ENCODE results near the gene ZNF418. TPM values are rescaled to one million over a fixed set of nuclear protein-coding genes. Genes with fewer than 3 reads are reported as not detected.
"Not testable (repeated sequence)": the region's sequence is repeated elsewhere in the genome, so short reads cannot be mapped to it uniquely, and the experiment has no call there.

ZNF418 gene
- total RNA-seq, 1 experiment from 2014 or later = 20.8 TPM

DNA sequence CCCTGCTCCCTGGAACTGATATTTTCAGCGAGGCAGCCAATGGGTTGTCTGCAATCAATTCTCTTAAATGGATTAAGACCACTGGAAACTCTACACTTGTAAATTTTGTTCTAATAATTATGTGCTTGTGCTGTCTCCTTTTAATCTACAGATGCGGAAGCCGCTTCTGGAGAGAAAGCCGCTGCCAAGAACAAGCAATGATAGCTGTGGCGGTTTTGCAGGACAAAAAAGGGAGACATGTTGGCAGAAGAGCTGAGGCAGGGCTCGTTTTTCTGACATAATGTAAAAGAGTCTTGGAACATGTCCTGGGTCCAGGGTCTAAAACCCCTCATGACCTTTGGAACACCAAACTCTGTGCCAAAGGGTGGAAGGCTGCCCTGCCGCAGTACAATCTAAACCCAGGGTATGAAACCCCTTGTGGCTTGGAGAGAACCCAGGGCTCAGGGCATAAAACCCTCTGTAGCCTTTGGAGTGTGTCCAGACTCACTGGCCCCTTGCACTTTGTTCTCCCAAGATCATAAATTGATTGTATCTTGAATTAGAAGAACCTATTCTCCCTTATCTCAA is 31.5 kb downstream of the ZNF418 start:
- no peak for ATAC-seq
- H3K4me1 Mint-ChIP-seq = peaks cover 3% of the 10 kb centered on the region
- H3K36me3 Mint-ChIP-seq = peaks cover 17% of the 10 kb centered on the region
- H3K27ac Mint-ChIP-seq = no peak overlapping the region
- H3K27me3 Mint-ChIP-seq (ENCODE audit: low read depth) = no peaks in the 10 kb centered on the region
- no peaks in the 10 kb centered on the region for H3K9me3 Mint-ChIP-seq
- no peak overlapping the region for H3K4me3 Mint-ChIP-seq
- TF ChIP-seq, protein P1, sequence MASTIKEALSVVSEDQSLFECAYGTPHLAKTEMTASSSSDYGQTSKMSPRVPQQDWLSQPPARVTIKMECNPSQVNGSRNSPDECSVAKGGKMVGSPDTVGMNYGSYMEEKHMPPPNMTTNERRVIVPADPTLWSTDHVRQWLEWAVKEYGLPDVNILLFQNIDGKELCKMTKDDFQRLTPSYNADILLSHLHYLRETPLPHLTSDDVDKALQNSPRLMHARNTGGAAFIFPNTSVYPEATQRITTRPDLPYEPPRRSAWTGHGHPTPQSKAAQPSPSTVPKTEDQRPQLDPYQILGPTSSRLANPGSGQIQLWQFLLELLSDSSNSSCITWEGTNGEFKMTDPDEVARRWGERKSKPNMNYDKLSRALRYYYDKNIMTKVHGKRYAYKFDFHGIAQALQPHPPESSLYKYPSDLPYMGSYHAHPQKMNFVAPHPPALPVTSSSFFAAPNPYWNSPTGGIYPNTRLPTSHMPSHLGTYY (CRISPR knock-in tag; IDR thresholded peaks at IDR 0.05) = no peak
- TF ChIP-seq ZNF671 (CRISPR knock-in tag; IDR thresholded peaks at IDR 0.05) (no peak), CBFB (CRISPR knock-in tag; IDR thresholded peaks at IDR 0.05; ENCODE audit: low read depth) (no peak), MYBL2 (CRISPR knock-in tag; IDR thresholded peaks at IDR 0.05) (no peak), KAT7 (CRISPR knock-in tag; IDR thresholded peaks at IDR 0.05; ENCODE audit: borderline replicate concordance) (no peak), ATF1 (CRISPR knock-in tag; IDR thresholded peaks at IDR 0.05) (no peak)
- DNase-seq (ENCODE audit: low spot score) = no peak
- ChIA-PET POLR2A (interaction anchor here (0.6 kb wide), 1 partner anchor 37 kb away, joined by 3 read pairs; no protein-coding TSS in a partner anchor), CTCF (interaction anchor here (1.1 to 1.8 kb wide), 6 partner anchors 13 to 176 kb away, joined by 3 to 7 read pairs (median 4); partner anchors contain the start of genes ZNF417 and ZNF671)

DNA sequence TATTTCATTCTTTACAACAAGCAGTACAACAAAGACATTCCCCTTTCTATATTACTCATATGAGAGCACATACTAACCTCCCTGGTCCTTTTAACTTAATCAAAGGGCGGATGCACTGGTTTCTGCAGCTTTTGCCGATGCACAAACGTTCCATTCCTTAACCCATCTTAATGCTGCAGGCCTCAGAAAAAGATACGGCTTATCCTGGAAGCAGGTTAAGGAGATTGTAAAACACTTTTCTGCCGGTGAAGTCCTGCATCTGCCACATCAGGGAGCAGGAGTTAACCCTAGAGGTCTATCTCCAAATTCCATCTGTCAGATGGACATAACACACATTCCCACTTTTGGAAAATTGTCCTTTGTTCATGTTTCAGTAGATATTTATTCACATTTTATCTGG is 34.9 kb downstream of the ZNF418 start:
- H3K27me3 Mint-ChIP-seq (ENCODE audit: low read depth) = no peaks in the 10 kb centered on the region
- H3K36me3 Mint-ChIP-seq = no peaks in the 10 kb centered on the region
- H3K27ac Mint-ChIP-seq = no peak overlapping the region
- CTCF ChIA-PET = interaction anchor here (0.8 kb wide), 1 partner anchor 24 kb away, joined by 4 read pairs; no protein-coding TSS in a partner anchor
- POLR2A ChIA-PET = no interaction called here
- H3K9me3 Mint-ChIP-seq = no peaks in the 10 kb centered on the region
- H3K4me3 Mint-ChIP-seq = no peak overlapping the region
- ATAC-seq (no peak), DNase-seq (ENCODE audit: low spot score) (no peak)
- no peak for TF ChIP-seq ZNF671 (CRISPR knock-in tag; IDR thresholded peaks at IDR 0.05)
- TF ChIP-seq, protein P2, sequence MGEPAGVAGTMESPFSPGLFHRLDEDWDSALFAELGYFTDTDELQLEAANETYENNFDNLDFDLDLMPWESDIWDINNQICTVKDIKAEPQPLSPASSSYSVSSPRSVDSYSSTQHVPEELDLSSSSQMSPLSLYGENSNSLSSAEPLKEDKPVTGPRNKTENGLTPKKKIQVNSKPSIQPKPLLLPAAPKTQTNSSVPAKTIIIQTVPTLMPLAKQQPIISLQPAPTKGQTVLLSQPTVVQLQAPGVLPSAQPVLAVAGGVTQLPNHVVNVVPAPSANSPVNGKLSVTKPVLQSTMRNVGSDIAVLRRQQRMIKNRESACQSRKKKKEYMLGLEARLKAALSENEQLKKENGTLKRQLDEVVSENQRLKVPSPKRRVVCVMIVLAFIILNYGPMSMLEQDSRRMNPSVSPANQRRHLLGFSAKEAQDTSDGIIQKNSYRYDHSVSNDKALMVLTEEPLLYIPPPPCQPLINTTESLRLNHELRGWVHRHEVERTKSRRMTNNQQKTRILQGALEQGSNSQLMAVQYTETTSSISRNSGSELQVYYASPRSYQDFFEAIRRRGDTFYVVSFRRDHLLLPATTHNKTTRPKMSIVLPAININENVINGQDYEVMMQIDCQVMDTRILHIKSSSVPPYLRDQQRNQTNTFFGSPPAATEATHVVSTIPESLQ (CRISPR knock-in tag; IDR thresholded peaks at IDR 0.05) = no peak
- TF ChIP-seq, protein P3, sequence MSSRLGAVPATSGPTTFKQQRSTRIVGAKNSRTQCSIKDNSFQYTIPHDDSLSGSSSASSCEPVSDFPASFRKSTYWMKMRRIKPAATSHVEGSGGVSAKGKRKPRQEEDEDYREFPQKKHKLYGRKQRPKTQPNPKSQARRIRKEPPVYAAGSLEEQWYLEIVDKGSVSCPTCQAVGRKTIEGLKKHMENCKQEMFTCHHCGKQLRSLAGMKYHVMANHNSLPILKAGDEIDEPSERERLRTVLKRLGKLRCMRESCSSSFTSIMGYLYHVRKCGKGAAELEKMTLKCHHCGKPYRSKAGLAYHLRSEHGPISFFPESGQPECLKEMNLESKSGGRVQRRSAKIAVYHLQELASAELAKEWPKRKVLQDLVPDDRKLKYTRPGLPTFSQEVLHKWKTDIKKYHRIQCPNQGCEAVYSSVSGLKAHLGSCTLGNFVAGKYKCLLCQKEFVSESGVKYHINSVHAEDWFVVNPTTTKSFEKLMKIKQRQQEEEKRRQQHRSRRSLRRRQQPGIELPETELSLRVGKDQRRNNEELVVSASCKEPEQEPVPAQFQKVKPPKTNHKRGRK (CRISPR knock-in tag; IDR thresholded peaks at IDR 0.05; ENCODE audit: borderline replicate concordance) = no peak
- no peak for TF ChIP-seq NFE2L1 (CRISPR knock-in tag; IDR thresholded peaks at IDR 0.05)
- TF ChIP-seq NFYB (CRISPR knock-in tag; conservative IDR thresholded peaks at IDR 0.05; ENCODE audit: low read depth) = no peak
- no peak for TF ChIP-seq GRHL2 (CRISPR knock-in tag; IDR thresholded peaks at IDR 0.05; ENCODE audit: insufficient replicate concordance, severe bottlenecking)
- TF ChIP-seq FOXK1 (CRISPR knock-in tag; IDR thresholded peaks at IDR 0.05) = no peak
- TF ChIP-seq ZNF416 (CRISPR knock-in tag; IDR thresholded peaks at IDR 0.05) = no peak
- no peak for TF ChIP-seq TEAD1 (CRISPR knock-in tag; IDR thresholded peaks at IDR 0.05)
- no peak for TF ChIP-seq JAZF1 (CRISPR knock-in tag; IDR thresholded peaks at IDR 0.05)
- TF ChIP-seq SP1 (CRISPR knock-in tag; conservative IDR thresholded peaks at IDR 0.05) = no peak
- TF ChIP-seq CREB1 (CRISPR knock-in tag; IDR thresholded peaks at IDR 0.05) = no peak
- TF ChIP-seq, protein P4, sequence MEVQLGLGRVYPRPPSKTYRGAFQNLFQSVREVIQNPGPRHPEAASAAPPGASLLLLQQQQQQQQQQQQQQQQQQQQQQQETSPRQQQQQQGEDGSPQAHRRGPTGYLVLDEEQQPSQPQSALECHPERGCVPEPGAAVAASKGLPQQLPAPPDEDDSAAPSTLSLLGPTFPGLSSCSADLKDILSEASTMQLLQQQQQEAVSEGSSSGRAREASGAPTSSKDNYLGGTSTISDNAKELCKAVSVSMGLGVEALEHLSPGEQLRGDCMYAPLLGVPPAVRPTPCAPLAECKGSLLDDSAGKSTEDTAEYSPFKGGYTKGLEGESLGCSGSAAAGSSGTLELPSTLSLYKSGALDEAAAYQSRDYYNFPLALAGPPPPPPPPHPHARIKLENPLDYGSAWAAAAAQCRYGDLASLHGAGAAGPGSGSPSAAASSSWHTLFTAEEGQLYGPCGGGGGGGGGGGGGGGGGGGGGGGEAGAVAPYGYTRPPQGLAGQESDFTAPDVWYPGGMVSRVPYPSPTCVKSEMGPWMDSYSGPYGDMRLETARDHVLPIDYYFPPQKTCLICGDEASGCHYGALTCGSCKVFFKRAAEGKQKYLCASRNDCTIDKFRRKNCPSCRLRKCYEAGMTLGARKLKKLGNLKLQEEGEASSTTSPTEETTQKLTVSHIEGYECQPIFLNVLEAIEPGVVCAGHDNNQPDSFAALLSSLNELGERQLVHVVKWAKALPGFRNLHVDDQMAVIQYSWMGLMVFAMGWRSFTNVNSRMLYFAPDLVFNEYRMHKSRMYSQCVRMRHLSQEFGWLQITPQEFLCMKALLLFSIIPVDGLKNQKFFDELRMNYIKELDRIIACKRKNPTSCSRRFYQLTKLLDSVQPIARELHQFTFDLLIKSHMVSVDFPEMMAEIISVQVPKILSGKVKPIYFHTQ (CRISPR knock-in tag; IDR thresholded peaks at IDR 0.05) = no peak
- peaks cover 11% of the 10 kb centered on the region for H3K4me1 Mint-ChIP-seq

DNA sequence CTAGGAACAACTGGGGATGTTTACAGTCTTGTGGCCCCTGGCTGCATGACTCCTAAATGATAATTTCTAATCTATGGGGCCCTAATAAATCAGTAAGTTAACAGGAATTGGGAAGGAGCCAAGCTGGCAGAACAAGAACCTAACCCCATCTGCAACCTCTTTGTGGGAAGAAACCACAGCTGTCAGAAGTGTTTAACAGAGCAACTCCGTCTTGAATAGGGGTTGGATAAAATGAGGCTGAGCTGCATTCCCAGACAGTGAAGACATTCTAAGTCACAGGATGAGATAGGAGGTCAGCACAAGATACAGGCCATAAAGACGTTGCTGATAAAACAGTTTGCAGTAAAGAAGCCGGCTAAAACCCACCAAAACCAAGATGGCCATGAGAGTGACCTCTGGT is 44.5 kb downstream of the ZNF418 start:
- Mint-ChIP-seq H3K36me3 (peaks cover 19% of the 10 kb centered on the region), H3K4me1 (peaks cover 24% of the 10 kb centered on the region)
- ATAC-seq; H3K9me3 Mint-ChIP-seq; H3K4me3 Mint-ChIP-seq; CTCF ChIA-PET; POLR2A ChIA-PET; DNase-seq (ENCODE audit: low spot score); H3K27ac Mint-ChIP-seq; H3K27me3 Mint-ChIP-seq (ENCODE audit: low read depth): not testable (repeated sequence)

All from WTC11 (cell line).